ENCODE data around the gene HSFX3. TPM values are rescaled to one million over a fixed set of nuclear protein-coding genes. Genes with fewer than 3 reads are reported as not detected.

Gene HSFX3
- total and polyA plus RNA-seq, 2 of the 13 experiments (the other 11 are each of a cell fraction or from before 2014, with no cell fraction given), result not detected

DNA sequence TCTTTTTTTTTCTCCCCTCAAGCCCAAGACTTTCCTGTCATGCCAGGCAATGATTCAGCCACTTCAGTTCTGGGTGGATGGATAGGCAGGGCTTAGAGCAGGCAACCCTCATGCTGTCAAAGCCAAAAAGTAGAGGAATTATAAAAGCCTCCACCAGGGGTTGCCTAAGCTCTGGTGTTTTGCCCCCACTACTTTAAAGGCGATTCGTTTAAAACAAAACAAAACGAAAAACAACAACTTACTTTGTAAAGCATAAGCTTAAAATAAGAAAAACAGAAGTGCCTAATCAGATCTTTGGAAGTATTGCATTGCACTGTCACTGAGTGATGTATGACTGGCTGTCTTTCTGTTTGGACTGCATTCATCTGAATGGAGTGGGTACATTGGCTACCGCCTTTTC, 39.3 kb downstream of the HSFX3 start (continued):
- TF ChIP-seq ZNF407 (CRISPR knock-in tag; IDR thresholded peaks at IDR 0.05; ENCODE audit: not compliant biosample characterization) (no peak), NFIC (IDR thresholded peaks at IDR 0.05; ENCODE audit: low read length) (no peak), GLMP (CRISPR knock-in tag; IDR thresholded peaks at IDR 0.05; ENCODE audit: borderline replicate concordance) (no peak), SSRP1 (CRISPR knock-in tag; IDR thresholded peaks at IDR 0.05) (no peak), ZNF431 (CRISPR knock-in tag; IDR thresholded peaks at IDR 0.05; ENCODE audit: borderline replicate concordance, low read depth) (no peak), MLXIP (CRISPR knock-in tag; IDR thresholded peaks at IDR 0.05; ENCODE audit: borderline replicate concordance) (no peak), ZNF605 (CRISPR knock-in tag; IDR thresholded peaks at IDR 0.05) (no peak), CEBPB (IDR thresholded peaks at IDR 0.05; ENCODE audit: borderline replicate concordance, low read depth, low read length) (no peak), CENPT (CRISPR knock-in tag; IDR thresholded peaks at IDR 0.05; ENCODE audit: low read depth) (no peak)
- TF ChIP-seq, protein P1, sequence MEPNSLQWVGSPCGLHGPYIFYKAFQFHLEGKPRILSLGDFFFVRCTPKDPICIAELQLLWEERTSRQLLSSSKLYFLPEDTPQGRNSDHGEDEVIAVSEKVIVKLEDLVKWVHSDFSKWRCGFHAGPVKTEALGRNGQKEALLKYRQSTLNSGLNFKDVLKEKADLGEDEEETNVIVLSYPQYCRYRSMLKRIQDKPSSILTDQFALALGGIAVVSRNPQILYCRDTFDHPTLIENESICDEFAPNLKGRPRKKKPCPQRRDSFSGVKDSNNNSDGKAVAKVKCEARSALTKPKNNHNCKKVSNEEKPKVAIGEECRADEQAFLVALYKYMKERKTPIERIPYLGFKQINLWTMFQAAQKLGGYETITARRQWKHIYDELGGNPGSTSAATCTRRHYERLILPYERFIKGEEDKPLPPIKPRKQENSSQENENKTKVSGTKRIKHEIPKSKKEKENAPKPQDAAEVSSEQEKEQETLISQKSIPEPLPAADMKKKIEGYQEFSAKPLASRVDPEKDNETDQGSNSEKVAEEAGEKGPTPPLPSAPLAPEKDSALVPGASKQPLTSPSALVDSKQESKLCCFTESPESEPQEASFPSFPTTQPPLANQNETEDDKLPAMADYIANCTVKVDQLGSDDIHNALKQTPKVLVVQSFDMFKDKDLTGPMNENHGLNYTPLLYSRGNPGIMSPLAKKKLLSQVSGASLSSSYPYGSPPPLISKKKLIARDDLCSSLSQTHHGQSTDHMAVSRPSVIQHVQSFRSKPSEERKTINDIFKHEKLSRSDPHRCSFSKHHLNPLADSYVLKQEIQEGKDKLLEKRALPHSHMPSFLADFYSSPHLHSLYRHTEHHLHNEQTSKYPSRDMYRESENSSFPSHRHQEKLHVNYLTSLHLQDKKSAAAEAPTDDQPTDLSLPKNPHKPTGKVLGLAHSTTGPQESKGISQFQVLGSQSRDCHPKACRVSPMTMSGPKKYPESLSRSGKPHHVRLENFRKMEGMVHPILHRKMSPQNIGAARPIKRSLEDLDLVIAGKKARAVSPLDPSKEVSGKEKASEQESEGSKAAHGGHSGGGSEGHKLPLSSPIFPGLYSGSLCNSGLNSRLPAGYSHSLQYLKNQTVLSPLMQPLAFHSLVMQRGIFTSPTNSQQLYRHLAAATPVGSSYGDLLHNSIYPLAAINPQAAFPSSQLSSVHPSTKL (CRISPR knock-in tag; IDR thresholded peaks at IDR 0.05), result no peak
